HG03571 (cell line): Measurements from ENCODE around the gene NEGR1.
"Not testable (repeated sequence)": the region's sequence is repeated elsewhere in the genome, so short reads cannot be mapped to it uniquely, and the experiment has no call there.

ENCODE experiments used
- ATAC-seq: cut with Tn5 transposase; IDR thresholded peaks from one replicate; pipeline ENCODE4 v1.9.1; 2021; ENCODE audit not compliant: unreplicated experiment

NEGR1 gene

GRCh38 chr1:72282271-72283021 is at the start of gene NEGR1:
NEGR1 (minus strand) TSS chr1:72282539.
- ATAC-seq, result peak; percentile 69

GRCh38 chr1:72326494-72326893 is 44.2 kb upstream of the NEGR1 start:
- ATAC-seq, result no peak

- no peak for ATAC-seq
These were observed 42.1 kb upstream of the NEGR1 start for GRCh38 chr1:72324451-72324850.

DNA sequence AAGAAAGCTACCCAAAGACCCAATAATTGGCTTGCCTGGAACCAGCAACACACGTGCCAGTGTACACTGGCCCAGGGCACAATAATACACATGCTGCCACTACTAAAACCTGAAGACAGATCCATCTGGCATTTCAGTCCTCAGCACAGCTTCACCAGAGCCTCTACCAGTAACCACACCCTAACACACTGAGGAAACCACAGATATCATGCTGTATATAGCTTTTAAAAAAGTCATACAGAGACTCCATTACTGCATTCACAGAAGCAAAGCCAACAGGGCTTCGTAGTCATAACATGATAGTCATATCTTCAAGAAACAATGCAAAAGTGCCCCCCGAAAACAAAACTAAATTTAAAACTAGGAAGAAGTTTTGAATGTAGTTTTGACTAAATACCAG is 40.6 kb upstream of the NEGR1 start:
- no peak for ATAC-seq

DNA sequence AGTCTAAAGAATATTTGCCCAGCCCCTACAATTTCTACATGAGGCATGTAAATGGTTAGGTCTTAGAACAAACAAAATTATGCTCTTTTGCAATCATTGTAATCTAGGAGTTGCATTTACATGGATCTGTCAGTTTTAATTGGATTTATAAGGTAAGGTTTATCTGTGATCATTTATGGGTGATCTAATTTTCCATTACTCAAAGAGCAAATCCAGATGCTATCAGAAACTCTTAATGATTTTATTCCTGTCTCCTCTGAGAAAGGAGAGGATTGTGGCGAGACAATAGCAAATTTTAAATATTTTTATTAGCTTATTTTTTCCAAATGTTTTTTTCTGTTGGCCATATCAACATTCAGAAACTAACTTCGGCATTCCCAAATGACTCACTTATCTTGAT is 14.2 kb upstream of the NEGR1 start:
- no peak for ATAC-seq

GRCh38 chr1:72288886-72289285 is 6.5 kb upstream of the NEGR1 start:
- ATAC-seq, result no peak

GRCh38 chr1:72286401-72286800 is 4.1 kb upstream of the NEGR1 start:
- no peak for ATAC-seq

- ATAC-seq, result no peak
These were observed 2.7 kb upstream of the NEGR1 start for GRCh38 chr1:72285074-72285425.

- ATAC-seq, result peak; percentile 56
These were observed 2.2 kb upstream of the NEGR1 start for GRCh38 chr1:72284348-72285073.

DNA sequence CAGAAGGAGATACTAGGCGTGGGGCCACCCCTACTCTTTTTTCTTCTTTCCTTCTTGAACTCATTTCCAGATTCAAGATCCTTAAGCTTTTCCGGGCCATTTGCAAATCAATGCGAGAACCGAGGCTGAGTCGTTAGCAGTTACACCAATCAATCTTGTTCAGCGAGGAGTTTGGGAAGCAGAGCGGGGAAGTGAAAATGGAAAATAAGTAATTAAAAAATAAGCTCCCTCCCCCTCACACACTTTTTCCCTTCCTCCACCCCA is 1.7 kb upstream of the NEGR1 start:
- ATAC-seq, result no peak

- ATAC-seq, result no peak
These were observed 1.2 kb upstream of the NEGR1 start for GRCh38 chr1:72283307-72284083.

GRCh38 chr1:72283022-72283306 is 625 bp upstream of the NEGR1 start:
- peak; percentile 6 for ATAC-seq

GRCh38 chr1:72281637-72282270 is 585 bp downstream of the NEGR1 start:
- ATAC-seq, result no peak

DNA sequence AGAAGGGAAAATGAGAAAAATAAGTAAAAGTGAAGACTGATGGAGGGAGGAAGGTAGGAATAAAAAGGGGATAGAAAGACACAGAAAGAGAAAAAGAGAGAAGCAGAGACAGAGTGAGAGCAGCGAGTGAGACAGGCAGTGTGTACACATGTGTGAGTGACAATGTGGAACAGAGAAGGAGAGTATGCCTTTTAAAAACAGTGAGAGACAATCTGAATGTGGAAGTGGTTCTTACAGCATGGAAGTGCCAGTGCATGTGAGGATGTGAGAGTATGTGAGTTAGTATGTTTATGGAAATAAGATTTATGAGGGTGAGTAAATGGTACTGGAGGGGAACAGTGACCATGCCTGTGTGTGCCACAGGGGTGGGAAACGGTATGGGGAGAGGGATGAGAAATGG is 1.2 kb downstream of the NEGR1 start:
- no peak for ATAC-seq

DNA sequence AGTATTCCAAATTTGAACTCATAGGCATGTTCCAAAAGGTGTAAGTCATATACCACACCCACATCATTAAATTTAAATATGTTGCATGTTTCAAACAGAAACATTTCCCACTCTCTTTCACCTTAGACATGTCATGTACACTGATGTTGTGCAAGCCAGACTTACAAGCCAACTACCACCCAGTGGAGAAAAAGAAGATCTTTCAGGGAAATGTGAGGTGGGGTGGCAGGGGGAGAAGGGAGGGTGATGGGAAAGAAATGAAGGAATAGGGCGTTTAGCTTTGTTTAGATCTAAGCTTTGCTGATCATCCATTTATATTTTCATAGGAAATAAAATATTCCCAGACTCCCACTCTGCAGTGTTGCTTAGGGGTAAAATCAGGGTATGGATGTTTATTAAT is 1.6 kb downstream of the NEGR1 start:
- no peak for ATAC-seq

DNA sequence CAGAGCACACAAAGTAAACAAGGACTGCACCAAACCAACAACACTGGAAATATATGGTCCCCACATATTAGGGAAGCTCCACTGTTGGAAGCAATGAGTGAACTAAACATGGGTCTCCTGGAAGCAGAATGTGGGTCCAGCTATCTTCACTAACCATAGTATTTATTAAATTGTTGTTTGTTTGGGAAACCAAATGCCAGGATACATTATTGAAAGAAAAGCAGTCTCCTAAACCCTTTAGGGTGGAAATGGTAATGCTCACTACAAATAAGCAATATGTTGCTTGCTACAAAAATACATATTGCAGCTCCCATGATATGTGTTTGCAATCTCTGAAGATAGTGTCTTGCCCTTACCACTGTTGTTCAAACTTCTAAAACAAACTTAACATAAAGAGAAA is 2.2 kb downstream of the NEGR1 start:
- no peak for ATAC-seq

GRCh38 chr1:72278461-72278860 is 3.9 kb downstream of the NEGR1 start:
- ATAC-seq, result no peak

- ATAC-seq, result no peak
These were observed 10.7 kb downstream of the NEGR1 start for GRCh38 chr1:72271555-72272085.

DNA sequence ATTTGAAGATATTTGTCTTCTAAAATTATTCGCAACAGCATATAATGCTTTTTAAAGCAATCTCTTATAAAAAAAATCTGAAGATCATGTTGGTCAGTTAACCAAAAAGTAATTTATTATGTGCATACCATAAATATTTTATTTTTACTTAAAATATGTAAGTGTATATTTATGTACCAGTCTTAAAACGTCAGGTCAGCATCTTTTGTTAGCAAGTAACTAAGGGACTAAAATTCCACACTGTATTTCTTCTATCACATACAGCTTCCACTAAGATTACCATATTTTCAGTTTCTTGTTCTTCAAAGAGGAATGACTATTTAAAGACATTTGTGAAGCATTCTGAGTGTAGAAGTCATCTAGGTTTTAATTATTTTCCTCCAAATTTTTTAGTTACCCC is 19.6 kb downstream of the NEGR1 start:
- no peak for ATAC-seq

DNA sequence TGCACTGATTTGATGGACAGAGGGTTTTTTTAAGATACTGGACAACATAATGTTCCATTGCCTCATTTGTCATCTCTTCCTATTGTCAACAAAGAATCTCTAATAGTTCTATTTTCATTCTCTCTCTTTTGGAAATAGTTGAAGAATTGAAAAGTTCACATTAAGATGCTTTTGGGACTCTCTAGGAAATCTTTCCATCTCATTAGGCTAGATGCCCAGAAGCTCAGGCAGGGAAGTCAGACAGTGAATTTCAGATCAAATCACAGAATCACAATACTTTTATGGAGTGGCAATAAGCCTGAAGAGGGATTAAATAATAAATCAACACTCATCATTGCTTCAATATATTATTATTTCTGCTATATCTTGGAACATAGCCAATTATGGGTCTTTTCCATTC is 29.2 kb downstream of the NEGR1 start:
- no peak for ATAC-seq

DNA sequence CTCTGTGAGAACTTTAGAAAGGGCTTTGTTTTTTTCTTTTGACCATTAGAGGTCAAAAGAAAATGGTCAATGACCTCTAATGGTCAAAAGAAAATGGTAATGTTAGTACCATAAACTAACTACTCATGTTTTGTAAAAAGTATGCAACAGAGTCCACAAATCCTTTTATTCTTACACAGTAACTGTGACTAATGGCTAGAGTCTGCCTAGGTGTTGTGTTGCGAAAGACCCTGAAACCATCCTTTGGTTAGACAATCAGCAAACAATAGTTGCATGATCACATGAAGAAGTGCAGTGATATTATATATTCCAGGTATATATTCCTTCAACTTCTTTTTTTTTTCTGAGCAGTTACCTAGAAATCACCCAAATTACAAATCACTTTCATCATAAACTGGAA is 40.9 kb downstream of the NEGR1 start:
- no peak for ATAC-seq

DNA sequence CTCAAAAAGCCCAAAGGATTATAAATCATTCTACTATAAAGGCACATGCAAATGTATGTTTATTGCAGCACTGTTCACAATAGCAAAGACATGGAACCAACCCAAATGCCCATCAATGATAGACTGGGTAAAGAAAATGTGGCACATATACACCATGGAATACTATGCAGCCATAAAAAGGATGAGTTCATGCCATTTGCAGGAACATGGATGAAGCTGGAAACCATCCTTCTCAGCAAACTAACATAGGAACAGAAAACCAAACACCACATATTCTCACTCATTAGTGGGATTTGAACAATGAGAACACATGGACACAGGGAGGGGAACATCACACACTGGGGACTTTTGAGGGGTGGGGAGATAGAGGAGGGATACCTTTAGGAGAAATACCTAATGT is 46.4 kb downstream of the NEGR1 start:
- ATAC-seq, result not testable (repeated sequence)
